Activated effector memory CD4-positive, alpha-beta T cell treated with anti-CD3 and anti-CD28 coated beads, Interleukin-2, amount 50 U/mL, for 16 hours (primary cell): Measurements from ENCODE around the gene KCNS3.

Experiments used
- DNase-seq: peaks from one replicate; pipeline ENCODE4 v3.0.0-alpha.2; 2020

KCNS3 gene, protein sequence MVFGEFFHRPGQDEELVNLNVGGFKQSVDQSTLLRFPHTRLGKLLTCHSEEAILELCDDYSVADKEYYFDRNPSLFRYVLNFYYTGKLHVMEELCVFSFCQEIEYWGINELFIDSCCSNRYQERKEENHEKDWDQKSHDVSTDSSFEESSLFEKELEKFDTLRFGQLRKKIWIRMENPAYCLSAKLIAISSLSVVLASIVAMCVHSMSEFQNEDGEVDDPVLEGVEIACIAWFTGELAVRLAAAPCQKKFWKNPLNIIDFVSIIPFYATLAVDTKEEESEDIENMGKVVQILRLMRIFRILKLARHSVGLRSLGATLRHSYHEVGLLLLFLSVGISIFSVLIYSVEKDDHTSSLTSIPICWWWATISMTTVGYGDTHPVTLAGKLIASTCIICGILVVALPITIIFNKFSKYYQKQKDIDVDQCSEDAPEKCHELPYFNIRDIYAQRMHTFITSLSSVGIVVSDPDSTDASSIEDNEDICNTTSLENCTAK

GRCh38 chr2:17878281-17879136 is at the start of gene KCNS3:
TSS of gene KCNS3 (plus strand) at chr2:17878667. CDS start at chr2:17931009, 52,342 bp downstream.
- no peak for DNase-seq

DNA sequence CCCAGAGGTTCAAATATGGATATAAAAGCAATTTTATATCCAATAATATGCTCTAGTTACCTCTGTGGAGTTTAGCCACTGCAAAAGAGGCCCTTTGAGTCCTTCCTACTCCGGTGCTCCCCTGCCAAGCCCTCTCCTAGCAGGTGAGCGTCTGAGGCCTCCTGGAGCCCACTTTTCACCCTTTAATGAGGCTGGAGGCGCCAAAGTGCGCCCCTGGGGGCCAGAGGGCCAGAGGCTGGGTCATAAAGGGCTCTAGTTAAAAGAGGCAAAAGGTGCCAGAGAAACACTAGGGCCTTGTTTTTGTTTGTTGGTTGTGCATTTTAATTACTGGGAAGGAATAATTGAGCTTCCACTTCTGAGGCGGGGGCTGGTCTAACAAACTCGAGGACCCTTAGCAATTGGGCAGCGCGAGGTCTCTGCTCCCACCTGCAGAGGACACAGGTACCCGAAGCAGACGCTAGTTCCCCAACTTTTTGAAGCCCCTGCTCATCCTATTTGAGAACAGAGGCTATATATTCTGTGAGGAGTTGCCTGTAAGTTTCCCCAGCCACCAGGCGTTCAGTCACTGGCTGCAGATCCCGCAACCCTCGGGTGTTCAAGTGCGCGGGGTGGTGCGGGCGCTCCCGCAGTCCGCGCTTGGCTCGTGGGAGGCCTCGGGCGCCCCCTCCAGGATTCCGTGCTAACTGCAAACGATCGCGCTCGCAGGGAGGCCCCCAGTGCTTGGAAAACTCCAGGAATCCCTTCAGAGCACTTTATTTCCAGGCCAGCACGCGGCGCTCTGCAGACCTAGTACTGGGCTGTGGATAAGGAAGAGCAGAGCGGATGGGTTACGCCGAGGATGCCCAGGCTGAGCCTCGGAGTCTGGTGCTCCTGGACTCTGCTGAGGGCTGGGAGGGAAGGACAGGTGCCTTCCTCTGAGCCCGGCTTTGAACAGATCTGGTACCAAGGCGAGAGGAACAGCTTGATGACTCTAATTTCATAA is 48.1 kb upstream of the KCNS3 start:
- DNase-seq: peak; percentile 69

DNA sequence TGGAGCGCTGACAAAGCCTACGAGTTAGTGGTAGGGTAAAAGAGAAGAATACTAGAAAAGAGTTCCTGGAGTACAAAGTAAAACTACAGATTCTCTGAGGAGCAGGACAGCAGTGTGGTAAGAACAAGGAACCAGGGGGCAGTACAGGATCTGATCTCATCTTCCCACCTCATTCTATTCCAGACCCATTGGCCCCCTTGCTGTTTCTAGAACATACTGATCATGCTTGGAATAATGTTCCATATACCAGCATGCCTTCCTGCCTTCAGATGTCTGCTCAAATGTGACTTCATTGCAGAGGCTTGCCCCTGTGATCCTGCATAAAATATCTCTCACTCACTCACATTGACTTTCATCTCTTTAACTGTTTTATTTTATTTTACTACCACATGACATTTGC is 43.0 kb upstream of the KCNS3 start:
- no peak for DNase-seq

DNA sequence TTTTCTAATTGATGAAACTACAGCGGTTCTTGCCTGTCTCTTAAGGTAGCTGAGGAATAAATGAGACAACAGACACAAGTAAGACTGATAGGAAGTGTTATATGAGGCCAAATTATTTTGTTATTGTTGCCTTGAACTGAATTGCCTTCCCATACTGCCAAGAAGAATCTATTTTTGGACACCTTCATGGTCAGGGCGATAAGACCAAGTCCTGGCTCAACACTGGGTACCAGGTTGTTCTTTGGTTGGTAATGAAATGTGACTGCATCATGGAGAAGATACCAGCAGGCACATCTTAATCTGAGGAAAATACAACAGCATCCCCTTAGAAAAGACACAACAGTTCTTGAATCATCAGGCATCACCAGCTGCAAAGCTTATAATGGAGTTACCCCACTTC is 38.5 kb upstream of the KCNS3 start:
- no peak for DNase-seq

DNA sequence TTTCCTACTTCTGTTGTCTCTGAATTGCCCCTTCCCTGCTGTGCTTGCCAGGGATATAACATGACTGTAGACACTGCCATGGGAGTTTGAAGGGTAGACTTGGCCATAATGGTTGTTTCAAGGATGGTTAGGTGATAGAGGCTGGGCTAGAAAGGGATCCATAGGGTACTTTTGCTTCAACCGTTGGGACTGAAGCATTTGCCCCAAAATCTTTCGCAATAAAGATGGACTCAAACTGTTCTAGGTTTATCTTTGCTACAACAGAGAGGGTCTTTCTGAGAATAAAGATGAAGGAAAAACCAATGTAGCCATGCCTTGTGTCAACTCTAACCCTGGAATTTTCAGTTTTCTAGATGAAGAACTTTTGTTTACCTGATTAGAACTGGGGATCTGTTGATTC is 35.0 kb upstream of the KCNS3 start:
- DNase-seq: no peak

DNA sequence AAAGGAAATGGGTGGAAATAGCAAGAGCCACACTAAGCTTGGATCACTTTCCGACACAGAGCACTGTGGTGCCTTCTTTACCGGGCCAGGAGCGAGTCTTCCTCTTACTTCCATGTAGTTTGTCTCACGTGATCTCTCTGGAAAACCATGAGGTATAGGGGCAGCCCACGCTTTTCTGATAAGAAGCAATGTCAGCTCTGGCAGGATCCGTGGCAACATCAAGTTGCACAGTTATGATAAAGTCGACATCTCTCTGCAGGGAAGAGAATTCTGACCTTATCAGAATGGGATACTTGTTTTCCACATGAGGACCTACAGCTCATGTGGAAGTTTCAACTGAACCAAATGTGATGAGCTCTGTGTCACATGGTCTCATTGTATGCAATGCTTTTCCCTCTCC is 32.7 kb upstream of the KCNS3 start:
- DNase-seq: no peak

- DNase-seq: no peak
Measured at GRCh38 chr2:17846676-17847075, 31.8 kb upstream of the KCNS3 start.

DNA sequence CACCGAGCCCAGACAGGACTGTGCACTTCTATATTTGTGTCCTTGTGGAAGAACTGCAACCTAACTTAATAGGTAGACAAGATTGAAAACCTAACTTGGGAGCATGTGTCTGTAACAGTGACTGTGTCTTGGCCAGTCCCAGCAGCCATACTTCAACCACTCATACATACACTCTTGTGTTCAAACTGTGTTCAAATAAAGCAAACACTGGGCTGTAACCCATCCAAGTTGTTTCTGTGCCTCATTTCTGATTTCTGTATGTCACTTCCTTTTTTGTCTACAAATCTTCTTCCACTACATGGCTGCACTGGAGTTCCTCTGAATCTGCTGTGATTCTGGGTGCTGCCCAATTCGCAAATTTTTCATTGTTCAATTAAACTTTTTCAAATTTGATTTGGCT is 31.2 kb upstream of the KCNS3 start:
- DNase-seq: no peak

- DNase-seq: no peak
Measured at GRCh38 chr2:17849275-17849674, 29.2 kb upstream of the KCNS3 start.

- no peak for DNase-seq
Measured at GRCh38 chr2:17850151-17850550, 28.3 kb upstream of the KCNS3 start.

DNA sequence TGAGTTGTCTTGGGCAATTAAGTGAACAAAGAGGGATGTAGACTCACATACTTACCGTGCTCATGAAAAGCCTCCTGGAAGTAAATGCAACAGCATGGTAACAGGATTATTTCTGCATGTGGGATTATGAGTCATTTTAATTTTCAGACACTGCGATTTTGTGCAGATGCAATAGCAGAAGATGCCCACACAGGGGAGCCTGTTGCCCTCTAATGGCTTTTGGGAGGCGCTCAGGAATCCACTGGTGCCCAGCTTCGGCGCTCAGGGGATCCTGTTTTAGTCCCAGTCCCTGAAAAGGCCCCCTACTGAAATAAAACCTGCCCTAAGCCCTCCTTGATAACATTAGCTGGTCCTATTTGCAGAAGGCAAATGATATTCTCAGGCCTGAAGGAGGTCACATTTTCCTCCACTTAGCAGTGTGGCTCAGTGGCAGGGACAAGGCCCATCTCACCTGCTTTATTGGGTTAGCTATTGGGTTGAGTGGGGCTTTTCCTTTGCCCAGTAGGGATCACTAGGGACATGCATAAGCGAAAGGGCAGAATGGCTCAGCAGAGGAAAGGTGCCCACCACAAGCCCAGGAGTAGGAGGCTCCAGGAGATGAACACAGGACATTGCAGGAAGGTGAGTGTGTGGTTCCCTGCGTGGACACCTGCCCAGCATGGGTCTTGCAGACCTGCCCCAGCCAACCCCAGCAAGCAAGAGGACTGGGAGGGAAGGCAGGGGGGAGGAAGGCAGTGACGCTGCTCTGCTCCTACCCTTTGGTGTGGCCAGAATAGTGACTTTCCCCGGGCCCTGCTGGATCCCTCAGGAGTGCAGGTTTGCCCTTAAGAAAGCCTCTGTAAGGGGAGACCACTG is 26.5 kb upstream of the KCNS3 start:
- DNase-seq: no peak

GRCh38 chr2:17853799-17854198 is 24.7 kb upstream of the KCNS3 start:
- no peak for DNase-seq

DNA sequence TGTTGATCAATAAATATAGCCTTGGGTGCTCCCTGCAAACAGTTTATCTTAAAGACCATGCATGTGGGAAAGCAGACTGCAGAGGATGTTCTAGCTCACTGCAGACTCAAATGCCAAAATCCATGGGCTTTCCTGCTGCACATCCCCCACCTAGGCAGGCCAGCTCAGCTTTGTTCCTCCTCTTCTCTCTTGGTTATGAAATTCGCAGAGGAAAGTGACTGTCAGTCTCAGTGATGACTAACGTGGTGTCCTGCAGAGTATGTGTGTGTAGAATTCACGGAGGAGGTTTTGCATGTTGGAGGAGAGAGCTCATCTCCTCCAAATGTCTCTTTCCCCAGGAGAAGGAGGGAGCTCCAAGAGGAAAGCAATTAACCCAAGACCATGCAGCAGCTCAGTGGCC is 21.4 kb upstream of the KCNS3 start:
- DNase-seq: no peak

DNA sequence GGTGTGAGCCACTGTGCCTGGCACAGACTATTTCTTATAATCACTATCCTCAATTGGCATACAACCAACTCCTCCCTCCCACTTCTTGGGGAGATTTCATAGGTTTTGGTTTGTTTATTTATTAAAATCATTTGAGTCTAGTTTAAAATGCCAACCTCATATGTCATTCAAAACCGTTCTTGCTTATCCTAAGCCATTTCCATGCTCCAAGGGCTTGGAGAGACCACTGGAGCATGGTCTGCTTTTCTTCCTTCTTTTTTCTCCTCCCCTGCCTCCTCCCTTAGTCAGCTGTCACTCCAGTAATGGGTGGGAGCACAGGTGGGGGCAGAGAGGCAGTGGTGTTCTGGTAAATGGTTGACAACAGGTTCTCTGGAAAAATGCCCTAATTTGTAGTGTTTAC is 20.4 kb upstream of the KCNS3 start:
- no peak for DNase-seq

DNA sequence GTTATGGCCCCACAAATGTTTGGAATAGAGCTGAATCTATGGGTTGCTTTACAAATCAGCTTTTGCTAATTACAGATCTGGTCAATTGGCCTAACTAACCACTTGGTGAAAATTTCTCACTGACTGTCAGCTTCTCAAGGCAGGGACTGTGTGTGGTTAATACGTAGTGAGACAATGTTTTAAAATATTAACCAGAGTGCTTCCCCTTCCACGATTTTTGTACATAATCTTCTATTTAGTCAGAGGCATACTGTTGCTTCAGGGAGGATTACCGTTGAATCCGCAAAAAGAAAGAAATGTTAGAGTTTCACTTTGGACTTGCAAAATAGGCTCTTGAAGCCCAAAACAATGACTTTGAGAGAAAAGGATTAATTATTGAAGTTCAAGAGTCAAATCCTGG is 14.9 kb upstream of the KCNS3 start:
- no peak for DNase-seq

DNA sequence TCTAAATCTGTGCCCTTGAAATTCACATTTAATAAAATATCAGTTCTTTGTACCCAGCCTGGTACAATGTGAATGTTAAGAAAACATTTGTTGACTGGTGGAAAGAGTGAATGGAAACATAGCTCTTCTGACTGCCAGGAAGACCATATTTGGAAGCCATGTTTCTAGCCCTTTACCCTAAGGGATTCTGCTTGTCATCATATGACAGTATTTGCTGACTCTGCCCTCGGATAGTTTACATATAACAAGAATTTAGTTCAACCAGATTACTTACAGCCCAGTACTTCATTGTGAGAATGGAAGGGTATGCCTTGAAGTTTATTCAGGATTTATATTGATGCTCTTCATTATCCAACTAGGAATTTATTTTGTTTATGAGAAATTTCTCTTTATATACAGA is 13.8 kb upstream of the KCNS3 start:
- no peak for DNase-seq

GRCh38 chr2:17867133-17867532 is 11.3 kb upstream of the KCNS3 start:
- DNase-seq: no peak

DNA sequence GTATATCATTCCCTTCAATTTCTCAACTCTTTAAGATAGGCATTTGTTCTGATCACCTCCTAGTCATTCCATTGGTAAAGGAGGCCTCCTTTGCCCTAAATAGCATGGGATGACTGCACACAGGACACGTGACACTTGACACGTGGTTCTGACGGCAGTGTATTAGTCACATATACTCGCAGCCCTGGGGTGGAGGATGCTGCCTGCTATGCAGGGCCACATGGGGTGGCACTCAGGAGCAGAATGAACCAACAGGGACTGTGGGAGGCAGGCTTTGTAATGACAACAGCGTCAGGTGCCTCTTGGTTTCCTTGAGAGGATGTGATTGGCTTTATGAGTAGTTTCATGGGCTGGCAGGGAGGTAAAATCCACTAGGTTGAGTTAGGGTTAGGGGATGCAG is 9.3 kb upstream of the KCNS3 start:
- DNase-seq: no peak

DNA sequence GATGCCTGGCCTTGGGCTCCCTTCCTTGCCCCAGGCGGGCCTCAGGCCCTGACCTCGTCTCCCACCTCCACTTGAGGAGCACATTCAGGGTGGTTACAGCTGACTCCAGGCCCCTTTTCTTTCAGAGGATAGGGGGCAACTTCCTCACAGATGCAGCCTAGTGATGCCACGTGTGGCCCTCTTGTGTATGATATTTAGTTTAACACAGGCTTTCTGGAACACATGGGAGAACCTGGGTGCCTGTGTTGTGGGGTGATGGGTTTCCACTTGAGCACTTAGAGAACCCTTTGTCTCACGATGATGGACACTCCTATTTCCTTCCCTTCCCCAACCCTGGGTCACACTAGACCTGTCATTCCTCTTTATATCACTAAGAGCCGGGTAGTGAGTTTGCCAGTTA is 6.8 kb upstream of the KCNS3 start:
- no peak for DNase-seq

DNA sequence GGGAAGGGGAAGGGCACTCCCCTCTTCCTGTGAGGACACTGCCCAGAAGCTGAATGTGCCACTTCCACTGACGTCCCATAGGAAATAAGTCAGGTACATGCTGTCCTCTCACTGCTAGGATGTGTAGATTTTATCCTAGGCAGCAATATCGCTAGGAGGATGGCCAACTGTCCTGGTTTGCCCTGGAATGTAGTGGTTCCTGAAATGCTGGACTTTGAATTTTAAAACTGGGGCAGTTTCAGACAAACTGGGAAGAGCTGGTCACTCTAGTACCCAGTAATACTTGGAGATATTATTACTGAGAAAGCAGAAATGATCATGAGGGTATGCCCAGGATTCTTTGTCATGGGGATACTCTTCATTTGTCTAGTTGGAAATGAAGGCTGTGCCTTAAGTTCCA is 5.4 kb upstream of the KCNS3 start:
- no peak for DNase-seq

DNA sequence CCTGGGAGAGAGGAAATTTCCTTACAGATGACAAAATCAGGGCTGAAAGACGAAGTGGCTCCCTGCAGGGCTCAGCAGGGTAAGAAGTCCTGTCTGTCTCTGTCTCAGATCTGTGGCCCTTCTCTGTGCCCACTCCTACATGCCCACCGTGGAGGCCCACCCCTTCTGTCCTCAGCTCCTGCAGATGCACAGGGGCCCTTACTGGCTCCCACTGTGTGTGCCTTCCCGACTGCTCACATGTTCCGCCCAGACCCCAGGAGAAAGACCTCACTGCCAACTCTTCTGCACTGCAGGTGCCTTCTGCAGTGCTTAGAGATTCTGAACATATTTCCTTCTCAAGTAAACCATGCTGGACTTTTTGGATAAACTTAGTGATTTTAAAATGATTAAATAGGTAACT is 1.9 kb upstream of the KCNS3 start:
- DNase-seq: no peak

DNA sequence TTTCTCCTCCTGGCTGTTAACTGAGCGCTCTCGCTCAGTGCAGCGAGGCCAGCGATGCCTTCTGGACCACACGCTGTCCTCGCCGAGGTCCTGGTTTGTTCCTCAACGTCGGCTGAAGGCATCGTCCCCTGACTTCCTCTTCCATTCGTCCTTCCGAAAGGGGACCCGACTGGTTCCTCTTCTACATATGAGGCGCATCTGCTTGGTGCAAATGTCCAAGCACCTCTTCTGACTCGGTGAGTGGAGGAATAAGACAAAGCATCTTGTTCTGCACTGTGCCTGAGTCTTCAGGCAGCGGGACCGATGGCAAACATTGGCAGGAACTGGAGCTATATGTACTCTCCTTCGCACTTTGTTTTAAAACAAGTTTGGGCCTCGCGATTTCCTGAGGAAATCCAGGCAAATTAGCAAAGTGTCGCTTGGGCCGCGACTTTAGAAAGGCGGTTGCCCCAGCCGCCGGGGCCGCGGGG is 621 bp upstream of the KCNS3 start:
- DNase-seq: no peak
